ENCODE measurements around the gene TBC1D14.

The TBC1D14 gene

GRCh38 chr4:7054106-7054880 lies 144.7 kb downstream of the TBC1D14 start:
- H3K4me3 ChIP-seq (ENCODE audit: low read depth, low read length) = no peak overlapping the region

- H3K4me3 ChIP-seq (ENCODE audit: low read depth, low read length) = no peak overlapping the region
Measured at GRCh38 chr4:7055111-7055989, 145.7 kb downstream of the TBC1D14 start.

GRCh38 chr4:7055990-7056325 lies 146.3 kb downstream of the TBC1D14 start:
- no peak overlapping the region for H3K4me3 ChIP-seq (ENCODE audit: low read depth, low read length)

- no peak overlapping the region for H3K4me3 ChIP-seq (ENCODE audit: low read depth, low read length)
Measured at GRCh38 chr4:7058792-7059191, 149.2 kb downstream of the TBC1D14 start.

DNA sequence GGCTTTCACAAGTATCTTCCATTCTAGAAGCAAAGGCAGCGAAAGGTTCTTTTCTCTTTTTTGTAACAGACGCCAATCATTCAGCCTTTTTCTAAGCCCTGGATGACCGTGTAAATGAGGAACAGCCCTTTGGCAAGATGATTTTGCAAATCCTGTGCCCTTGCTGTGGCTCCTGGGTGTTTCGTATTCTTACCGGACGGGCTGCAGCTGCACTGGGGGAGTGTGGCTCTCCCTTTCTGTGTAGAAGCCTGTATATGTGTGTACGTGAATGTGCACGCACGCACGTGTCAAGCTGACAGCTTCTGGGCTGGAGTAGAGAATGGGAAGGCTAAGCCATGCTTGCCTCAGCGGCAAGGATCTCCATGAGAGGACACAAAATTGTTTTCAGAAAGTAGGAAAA lies 150.0 kb downstream of the TBC1D14 start:
- H3K4me3 ChIP-seq (ENCODE audit: low read depth, low read length) = no peak overlapping the region

GRCh38 chr4:7060346-7061150 lies 150.9 kb downstream of the TBC1D14 start:
- H3K4me3 ChIP-seq (ENCODE audit: low read depth, low read length) = no peak overlapping the region

- H3K4me3 ChIP-seq (ENCODE audit: low read depth, low read length) = no peak overlapping the region
Measured at GRCh38 chr4:7061815-7062214, 152.2 kb downstream of the TBC1D14 start.

- no peak overlapping the region for H3K4me3 ChIP-seq (ENCODE audit: low read depth, low read length)
Measured at GRCh38 chr4:7062816-7063215, 153.2 kb downstream of the TBC1D14 start.

DNA sequence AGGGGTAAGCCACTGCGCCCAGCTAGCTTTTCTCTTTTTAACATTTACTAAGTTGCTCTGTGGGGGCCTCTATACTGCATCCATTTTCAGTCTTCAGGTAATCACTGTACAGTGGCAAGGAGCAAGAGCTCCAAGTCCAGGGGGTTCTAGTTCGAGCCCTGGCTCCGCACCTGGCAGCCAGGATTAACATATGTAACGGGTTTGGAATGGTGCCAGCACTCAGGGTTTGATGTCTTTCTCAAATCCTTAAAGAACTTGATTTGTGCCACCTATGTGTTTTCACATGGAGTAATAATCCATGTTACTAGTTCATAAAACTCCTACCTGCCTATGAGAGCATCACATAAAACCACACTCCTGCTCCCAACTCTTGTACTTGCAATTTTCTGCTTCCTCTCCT lies 153.7 kb downstream of the TBC1D14 start:
- H3K4me3 ChIP-seq (ENCODE audit: low read depth, low read length) = no peak overlapping the region

DNA sequence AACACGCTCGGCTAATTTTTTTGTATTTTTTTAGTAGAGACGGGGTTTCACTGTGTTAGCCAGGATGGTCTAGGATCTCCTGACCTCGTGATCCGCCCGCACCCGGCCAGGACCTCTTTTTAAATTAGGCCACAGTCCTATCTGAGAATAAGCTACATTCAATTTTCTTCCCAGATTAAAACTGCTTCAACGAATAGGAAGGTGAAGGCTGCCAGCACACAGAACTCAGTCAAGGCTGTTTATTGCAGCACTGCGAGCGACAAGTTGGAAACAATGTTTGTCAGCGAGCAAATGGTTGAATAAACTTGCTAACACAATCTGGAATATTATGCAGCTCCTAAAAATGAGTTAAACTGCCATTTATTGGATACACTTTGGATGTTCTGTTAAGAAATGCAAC lies 156.4 kb downstream of the TBC1D14 start:
- no peak overlapping the region for H3K4me3 ChIP-seq (ENCODE audit: low read depth, low read length)

DNA sequence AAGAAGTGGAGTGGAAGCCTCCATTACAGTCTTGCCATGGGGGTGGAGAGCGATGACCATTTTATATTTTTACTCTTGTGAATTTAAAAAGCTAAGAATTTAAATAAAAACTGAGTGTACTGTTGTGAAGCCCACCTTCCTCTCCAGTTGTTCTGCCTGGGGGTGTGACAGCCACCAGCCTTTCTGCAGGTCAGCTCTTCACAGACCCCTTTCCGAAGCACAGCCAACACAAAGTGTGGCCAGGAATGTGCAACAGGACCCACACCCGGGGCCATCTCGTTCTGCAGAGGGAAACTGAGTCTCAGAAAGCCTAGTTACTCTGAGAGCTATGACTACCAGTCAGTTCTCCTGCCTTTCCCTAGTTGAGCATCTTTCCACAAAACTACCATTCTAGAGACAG lies 156.9 kb downstream of the TBC1D14 start:
- H3K4me3 ChIP-seq (ENCODE audit: low read depth, low read length) = peak overlapping the region; percentile 87

DNA sequence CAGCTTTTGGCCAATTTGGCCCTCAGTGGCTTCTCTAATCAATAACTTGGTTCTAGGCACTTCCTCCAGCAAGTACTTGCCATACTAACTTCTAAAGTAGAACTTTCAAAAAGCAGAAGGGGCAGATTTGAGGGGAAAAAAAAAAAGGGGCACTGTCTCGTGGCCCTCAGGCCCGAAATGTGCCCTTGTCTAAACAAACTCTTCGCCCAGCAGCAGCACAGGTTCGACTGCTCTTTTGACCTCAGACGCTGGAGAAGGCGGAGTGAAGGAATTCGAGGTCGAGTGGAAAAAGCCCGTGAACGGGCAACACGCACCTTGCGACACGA lies 157.5 kb downstream of the TBC1D14 start:
- H3K4me3 ChIP-seq (ENCODE audit: low read depth, low read length) = peak overlapping the region; percentile 87

DNA sequence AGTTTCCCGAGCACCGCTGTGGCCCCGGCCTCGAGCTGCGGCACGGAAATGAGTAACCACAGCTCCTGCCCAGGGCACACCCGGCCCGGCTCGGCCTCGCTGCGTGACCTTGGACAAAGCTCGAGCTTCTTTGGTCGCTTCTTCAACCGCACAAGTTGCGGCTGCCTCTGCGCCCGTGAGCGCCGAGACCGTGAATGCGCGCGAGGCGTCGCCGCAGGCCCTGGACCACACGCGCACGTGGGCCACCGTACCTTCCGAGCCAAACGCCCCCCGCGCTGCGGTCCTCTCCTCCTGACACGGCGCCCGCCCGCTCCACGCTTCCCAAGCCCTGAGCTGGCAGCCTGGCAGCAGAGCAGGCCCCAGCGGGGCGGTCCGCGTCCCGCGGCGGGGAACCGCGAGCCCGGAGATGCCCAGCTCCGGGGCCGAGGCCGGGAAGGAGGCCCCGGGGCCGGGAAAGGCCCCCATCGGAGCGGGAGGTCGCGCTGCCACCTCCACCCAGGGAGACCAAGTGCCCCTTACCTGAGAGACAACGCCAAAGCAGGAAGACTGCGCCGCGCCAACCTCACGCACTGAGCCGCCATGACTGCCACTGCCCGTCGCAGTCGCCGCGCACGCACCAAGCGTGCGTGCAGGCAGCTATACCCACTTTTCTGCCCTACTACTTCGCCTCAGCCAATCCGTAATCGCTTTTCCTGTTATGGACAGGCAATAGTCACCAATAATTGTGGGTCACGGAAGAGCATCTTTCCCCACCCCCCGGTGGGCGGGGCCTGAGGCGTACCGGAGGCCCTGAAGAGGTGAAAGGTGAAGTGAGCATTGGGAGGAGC lies 158.0 kb downstream of the TBC1D14 start, which contains the start of gene GRPEL1:
Gene GRPEL1 (minus strand): TSS at position 613 of the 827 bp plus-strand sequence. CDS start 32 bp downstream, at position 581.
- peak within 1 kb of the TSS; percentile 87 for H3K4me3 ChIP-seq (ENCODE audit: low read depth, low read length)

DNA sequence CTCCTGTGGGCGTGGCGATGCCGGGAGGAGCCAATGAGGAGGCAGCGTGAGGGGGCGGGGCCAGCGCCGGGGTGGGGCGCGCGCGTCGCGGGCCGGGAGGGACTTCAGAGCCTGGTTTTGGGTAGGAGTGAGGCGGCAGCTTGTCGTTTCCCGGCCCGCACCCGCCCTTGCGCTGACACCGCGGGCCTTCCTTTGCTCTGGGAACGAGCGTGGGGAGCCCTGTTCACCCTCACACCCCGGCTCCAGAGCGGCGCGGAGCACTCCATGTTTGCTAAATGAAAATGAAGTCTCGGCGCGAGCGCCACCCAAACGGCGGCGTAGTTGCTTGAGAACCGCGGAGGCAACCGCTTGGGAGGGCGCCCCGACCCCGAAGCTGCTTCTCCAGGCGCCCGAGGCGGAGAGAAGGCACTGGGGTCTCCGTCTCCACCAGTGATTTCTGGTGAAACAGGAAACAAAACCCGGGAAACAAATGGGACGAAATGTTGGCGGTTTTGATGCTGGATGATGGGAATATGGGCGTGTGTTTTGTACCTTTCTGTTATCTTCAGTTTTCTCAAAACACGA lies 158.7 kb downstream of the TBC1D14 start:
- peak overlapping the region; percentile 56 for H3K4me3 ChIP-seq (ENCODE audit: low read depth, low read length)

DNA sequence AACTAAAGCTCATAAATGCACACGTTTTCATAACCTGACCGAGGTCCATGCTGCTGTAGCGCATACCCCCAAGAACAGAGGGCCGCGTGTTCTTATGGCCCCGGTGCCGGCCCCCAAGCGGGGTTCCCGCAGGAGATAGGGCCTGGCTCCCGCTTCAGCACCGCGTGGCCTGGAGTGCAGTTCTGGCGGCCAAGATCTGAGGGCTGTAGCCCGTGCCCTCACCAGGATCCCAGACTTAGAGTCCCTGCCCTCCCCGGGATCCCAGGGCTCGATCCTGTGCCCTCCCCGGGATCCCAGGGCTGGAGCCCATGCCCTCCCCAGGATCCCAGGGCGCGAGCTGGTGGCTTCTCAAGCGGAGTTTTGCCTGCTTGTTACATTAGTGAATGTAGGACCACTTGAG lies 159.3 kb downstream of the TBC1D14 start:
- peak overlapping the region; percentile 56 for H3K4me3 ChIP-seq (ENCODE audit: low read depth, low read length)

DNA sequence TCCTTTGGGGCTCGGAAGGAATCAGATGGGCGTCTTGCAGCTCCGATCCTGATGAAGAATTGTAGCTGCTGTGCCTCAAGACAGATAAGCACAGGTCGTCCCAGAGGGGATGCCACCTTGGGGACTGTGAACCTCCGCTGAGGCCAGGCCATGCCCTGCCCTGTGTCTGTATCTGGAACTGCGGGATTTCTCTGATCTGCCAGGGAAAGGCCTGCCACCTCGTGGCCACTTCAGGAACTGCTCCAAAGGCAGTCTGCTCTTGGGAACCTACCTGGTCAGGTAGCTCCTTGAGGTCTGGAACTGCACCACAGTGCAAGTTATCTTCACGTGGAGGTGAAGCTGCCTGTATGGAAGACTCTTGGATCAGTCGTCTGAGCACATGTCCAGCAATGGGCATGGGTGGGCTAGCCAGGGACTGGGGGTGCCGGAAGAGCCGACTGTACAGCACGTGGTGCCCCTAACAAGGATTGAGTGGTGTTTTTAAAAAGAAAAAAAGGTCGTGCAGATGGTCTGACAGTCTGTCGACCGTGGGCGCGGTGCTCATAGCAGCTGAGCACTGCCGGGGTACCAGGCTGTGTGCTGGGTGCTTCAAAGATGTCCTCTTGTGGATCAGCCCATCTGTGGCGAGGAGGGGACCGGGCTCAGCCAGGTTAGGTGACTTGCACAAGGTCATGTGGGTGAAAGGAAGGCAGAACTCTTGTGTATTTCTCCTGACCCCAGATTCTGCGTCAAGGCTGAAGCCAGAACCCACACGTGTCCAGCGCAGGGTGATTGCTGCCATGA lies 161.3 kb downstream of the TBC1D14 start:
- no peak overlapping the region for H3K4me3 ChIP-seq (ENCODE audit: low read depth, low read length)

DNA sequence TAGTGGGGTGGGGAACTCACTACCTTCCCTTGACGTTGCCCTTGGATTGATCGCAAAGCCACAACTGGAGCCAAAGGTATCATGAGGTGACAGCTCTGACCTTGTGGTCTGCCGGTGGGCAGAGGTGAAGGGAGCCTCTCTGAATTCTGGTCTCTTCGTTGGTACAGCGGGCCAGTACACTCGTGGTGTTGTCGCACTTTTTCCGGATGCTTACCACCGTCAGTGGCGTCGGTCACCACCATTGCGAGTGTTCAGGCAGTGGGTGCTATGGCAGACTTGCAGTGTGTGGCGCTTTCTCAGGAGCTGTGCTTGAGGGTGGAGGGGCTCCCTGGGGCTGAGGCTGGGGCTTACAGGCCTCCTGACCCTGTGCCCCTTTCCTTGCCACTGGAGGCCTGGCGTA lies 163.4 kb downstream of the TBC1D14 start:
- no peak overlapping the region for H3K4me3 ChIP-seq (ENCODE audit: low read depth, low read length)

DNA sequence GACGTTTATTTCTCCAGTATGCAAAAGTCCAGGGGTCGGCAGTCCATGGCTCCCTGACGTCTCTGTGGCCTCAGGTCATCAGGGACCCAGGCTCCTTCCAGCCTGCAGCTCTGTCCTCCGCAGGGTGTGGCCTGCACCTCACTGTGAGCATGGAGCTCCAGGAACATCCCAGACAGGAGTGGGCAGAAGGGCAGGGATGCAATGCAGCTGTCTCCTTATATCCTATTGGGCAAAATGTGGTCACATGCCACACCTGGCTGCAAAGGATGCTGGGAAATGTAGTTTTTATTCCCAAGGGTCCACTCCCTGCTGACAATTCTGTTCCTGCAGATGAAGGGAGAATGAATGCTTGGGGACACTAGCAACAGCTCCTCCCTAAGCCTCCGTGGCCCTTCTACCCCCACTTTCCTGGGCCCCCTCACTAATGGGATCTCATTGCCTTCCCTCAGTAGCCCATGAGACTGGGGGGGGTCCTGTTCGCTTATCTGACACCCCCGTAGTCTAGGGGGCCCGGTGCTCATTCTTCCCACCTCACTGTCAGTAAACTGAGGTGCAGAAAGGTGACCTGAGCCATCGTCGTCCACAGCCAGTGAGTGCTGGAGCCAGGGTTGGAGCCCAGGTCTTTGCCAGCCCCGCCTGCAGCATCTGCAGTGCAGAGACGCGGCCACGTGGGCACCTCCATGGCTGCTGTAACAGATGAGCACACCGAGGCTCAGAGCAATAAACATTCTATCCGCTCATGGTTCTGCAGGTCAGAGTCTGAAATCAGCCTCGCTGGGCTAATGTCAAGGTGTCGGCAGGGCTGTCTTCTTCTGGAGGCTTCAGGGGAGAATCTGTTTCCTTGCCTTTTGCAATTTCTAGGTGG lies 164.1 kb downstream of the TBC1D14 start:
- H3K4me3 ChIP-seq (ENCODE audit: low read depth, low read length) = no peak overlapping the region

DNA sequence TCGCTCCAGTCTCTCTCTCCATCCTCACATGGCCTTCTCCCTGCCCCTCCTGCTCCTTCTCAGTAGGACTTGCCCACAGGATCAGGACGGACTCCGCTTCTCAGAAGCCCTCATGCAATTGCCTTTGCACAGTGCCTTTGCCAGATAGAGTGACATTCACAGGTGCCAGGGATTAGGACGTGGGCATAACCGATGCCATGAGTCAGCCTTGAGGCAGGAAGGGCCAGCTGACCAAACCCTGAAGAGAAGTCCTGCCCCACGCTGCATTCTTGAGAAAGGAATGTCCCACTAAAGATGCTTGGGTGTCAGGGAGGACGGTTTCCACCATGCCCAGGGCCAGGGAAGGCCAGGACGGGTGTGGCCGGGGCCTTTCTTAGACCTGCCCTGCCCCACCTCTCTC lies 164.8 kb downstream of the TBC1D14 start:
- H3K4me3 ChIP-seq (ENCODE audit: low read depth, low read length) = no peak overlapping the region
